A673 (cell line): ENCODE results near the gene DIS3L2. TPM values are rescaled to one million over a fixed set of nuclear protein-coding genes. Genes with fewer than 3 reads are reported as not detected.

ENCODE experiments used
- BruUV-seq: library from RNA; stranded (reverse); fragments of 400-500 nt; replicated peaks from 2 replicates; lab custom pipeline; 2021; lab: Mats Ljungman, UMichigan
- CTCF ChIA-PET: fragments of 300-600 bp; sonication (Branson Sonifier 250); formaldehyde crosslinking; loops from one replicate; lab custom pipeline; 2022; ENCODE audit warnings: antibody characterized with exemption; lab: Charles Lee
- POLR2A ChIA-PET: fragments of 300-600 bp; sonication (Branson Sonifier 250); formaldehyde crosslinking; loops from one replicate; lab custom pipeline; 2022; ENCODE audit warnings: antibody characterized with exemption; ENCODE audit not compliant: low non-redundant PET; lab: Charles Lee
- DNase-seq: peaks from one replicate; pipeline ENCODE4 v3.0.0-alpha.2; 2015; ENCODE audit warnings: low spot score
- H3K27ac ChIP-seq: fragments of 200-600 bp; sonication (generic); 2 replicates; pipeline ENCODE4 v1.5.1; 2016; ENCODE audit warnings: mixed run types, low read depth, mild to moderate bottlenecking, mixed read lengths, antibody characterized with exemption, low read length; ENCODE audit not compliant: poor library complexity, severe bottlenecking
- H3K27me3 ChIP-seq: fragments of 200-600 bp; sonication (generic); replicated peaks from 2 replicates; pipeline ENCODE4 v1.6.1; 2017; ENCODE audit warnings: mixed run types, low read depth, mild to moderate bottlenecking, mixed read lengths, antibody characterized with exemption, low read length; ENCODE audit not compliant: insufficient read depth, poor library complexity
- H3K36me3 ChIP-seq: fragments of 200-600 bp; sonication (generic); 2 replicates; pipeline ENCODE4 v1.6.1; 2016; ENCODE audit warnings: mixed run types, mild to moderate bottlenecking, mixed read lengths, antibody characterized with exemption, low read length; ENCODE audit not compliant: insufficient read depth, poor library complexity, severe bottlenecking
- H3K4me1 ChIP-seq: fragments of 200-600 bp; sonication (generic); 2 replicates; pipeline ENCODE4 v1.6.1; 2017; ENCODE audit warnings: mixed run types, mild to moderate bottlenecking, mixed read lengths, antibody characterized with exemption, low read length; ENCODE audit not compliant: insufficient read depth, poor library complexity, severe bottlenecking
- H3K4me3 ChIP-seq: fragments of 200-600 bp; sonication (generic); 2 replicates; pipeline ENCODE4 v1.5.1; 2016; ENCODE audit warnings: low read depth, mixed run types, mild to moderate bottlenecking, mixed read lengths, low read length; ENCODE audit not compliant: poor library complexity, severe bottlenecking
- H3K9me3 ChIP-seq: fragments of 200-600 bp; sonication (generic); 2 replicates; pipeline ENCODE4 v1.6.1; 2016; ENCODE audit warnings: mixed run types, low read depth, mild to moderate bottlenecking, mixed read lengths, antibody characterized with exemption, low read length; ENCODE audit not compliant: poor library complexity, severe bottlenecking
- CTCF ChIP-seq: fragments of 300-800, 200-600 bp; sonication (generic); conservative IDR thresholded peaks from 2 replicates; pipeline ENCODE4 v1.5.1; 2017; ENCODE audit warnings: low read depth, mild to moderate bottlenecking, antibody characterized with exemption, low read length, moderate library complexity, mixed read lengths
- EZH2 ChIP-seq: fragments of 200-600 bp; sonication (generic); IDR thresholded peaks from 2 replicates; pipeline ENCODE4 v1.6.1; 2017; ENCODE audit warnings: borderline replicate concordance, low read depth, mild to moderate bottlenecking, mixed read lengths, antibody characterized with exemption, low read length; ENCODE audit not compliant: poor library complexity, severe bottlenecking
- intact Hi-C: fragments of 100-400 bp; cut with micrococcal nuclease; formaldehyde crosslinking; loops from one replicate; pipeline ENCODE4 v1.10.0; 2022; ENCODE audit not compliant: unreplicated experiment
- total RNA-seq: library from RNA; stranded (reverse); gene quantifications from 2 replicates; pipeline ENCODE4 v1.2.3, GENCODE V29; 2021

Gene DIS3L2
- total RNA-seq, 1 experiment from 2014 or later: 38.7 TPM

GRCh38 chr2:232349546-232349945, 388.0 kb downstream of the DIS3L2 start:
- CTCF ChIA-PET: no interaction called here
- no TSS peak for BruUV-seq
- H3K27ac ChIP-seq: no peak overlapping the region
- H3K4me1 ChIP-seq: no peaks in the 10 kb centered on the region
- intact Hi-C loops: no loop called here
- TF ChIP-seq CTCF: no peak
- TF ChIP-seq EZH2: no peak
- H3K4me3 ChIP-seq: no peak overlapping the region
- H3K36me3 ChIP-seq: no peaks in the 10 kb centered on the region
- POLR2A ChIA-PET: no interaction called here
- peaks cover 51% of the 10 kb centered on the region for H3K27me3 ChIP-seq
- no peaks in the 10 kb centered on the region for H3K9me3 ChIP-seq
- DNase-seq: no peak

GRCh38 chr2:232349946-232350635, 388.6 kb downstream of the DIS3L2 start:
- no peaks in the 10 kb centered on the region for H3K4me1 ChIP-seq
- BruUV-seq: no TSS peak
- peaks cover 51% of the 10 kb centered on the region for H3K27me3 ChIP-seq
- ChIA-PET CTCF (no interaction called here), POLR2A (no interaction called here)
- DNase-seq: no peak
- TF ChIP-seq CTCF (no peak), EZH2 (no peak)
- no peaks in the 10 kb centered on the region for H3K36me3 ChIP-seq
- no peak overlapping the region for H3K27ac ChIP-seq
- intact Hi-C loops: no loop called here
- H3K4me3 ChIP-seq: no peak overlapping the region
- H3K9me3 ChIP-seq: no peaks in the 10 kb centered on the region

GRCh38 chr2:232350804-232351685, 389.5 kb downstream of the DIS3L2 start:
- Histone ChIP-seq H3K9me3 (no peaks in the 10 kb centered on the region), H3K27ac (no peak overlapping the region), H3K36me3 (no peaks in the 10 kb centered on the region), H3K4me3 (no peak overlapping the region), H3K27me3 (peaks cover 51% of the 10 kb centered on the region), H3K4me1 (no peaks in the 10 kb centered on the region)
- no peak for DNase-seq
- ChIA-PET CTCF (no interaction called here), POLR2A (no interaction called here)
- TF ChIP-seq CTCF: no peak
- peak; percentile 68 for TF ChIP-seq EZH2
- BruUV-seq: no TSS peak
- intact Hi-C loops: no loop called here
